Left lung (tissue), 10 donors: ENCODE data around the gene PLPP4. TPM values are rescaled to one million over a fixed set of nuclear protein-coding genes. Genes with fewer than 3 reads are reported as not detected.

Experiments used
- ATAC-seq: fragments of 200-7000 bp; cut with Tn5 transposase; one replicate; pipeline ENCODE4 v1.9.1; 2020; ENCODE audit warnings: moderate library complexity
- DNase-seq, 4 donors: peaks; one replicate each; pipeline ENCODE4 v3.0.0-alpha.2; 2013 to 2020
- H3K27ac ChIP-seq, 2 donors: fragments of 200-600 bp; sonication (generic) in 1 of 2; one replicate each; pipeline versions ENCODE4 v1.5.0 to v1.8.0; 2020 to 2021
- H3K27me3 ChIP-seq, 2 donors: fragments of 200-600 bp; sonication (generic) in 1 of 2; one replicate each; pipeline versions ENCODE4 v1.5.0 to v1.8.0; 2020 to 2021
- H3K36me3 ChIP-seq, 2 donors: fragments of 200-600 bp; sonication (generic) in 1 of 2; one replicate each; pipeline versions ENCODE4 v1.5.0 to v1.8.0; 2020 to 2021
- H3K4me1 ChIP-seq, 2 donors: fragments of 200-600 bp; one replicate each; pipeline ENCODE4 v1.8.0; 2021
- H3K4me3 ChIP-seq, 2 donors: fragments of 200-600 bp; sonication (generic) in 1 of 2; one replicate each; pipeline versions ENCODE4 v1.5.0 to v1.8.0; 2020 to 2021; ENCODE audit warnings: mild to moderate bottlenecking in 1 of 2
- H3K9me3 ChIP-seq, 2 donors: fragments of 200-600 bp; sonication (generic) in 1 of 2; one replicate each; pipeline versions ENCODE4 v1.5.0 to v1.8.0; 2020 to 2021
- CTCF ChIP-seq, 2 donors: fragments of 200-600 bp; sonication (generic) in 1 of 2; IDR thresholded peaks; one replicate each; pipeline versions ENCODE4 v1.5.0 to v1.8.0; 2021; ENCODE audit warnings: antibody characterized with exemption in 2 of 2
- intact Hi-C, 2 donors: fragments of 100-400 bp; cut with DNase I; formaldehyde crosslinking; loops; one replicate each; pipeline versions ENCODE4 v1.11.2 to v1.14.2; 2022
- polyA plus RNA-seq, 6 donors: library from polyadenylated mRNA; unstranded; fragments of 120-200 nt; gene quantifications; one replicate each; pipeline ENCODE4 v1.2.1, GENCODE V29; 2013; ENCODE audit not compliant: insufficient read length in 6 of 6
- total RNA-seq, 2 donors: library from RNA; stranded (reverse); fragmentation: NEBNext Ultra II Directional; extraction: Animal tissue kit (Norgen Biotek cat#: 25700); gene quantifications; one replicate each; pipeline ENCODE4 v1.2.1, GENCODE V29; 2021
- donor health status: DM: no; HTN: yes; CAD: no.
- donor health status: DM: no; HTN: no; CAD: no.

The PLPP4 gene
- total and polyA plus RNA-seq, 8 donors: 0.11 to 0.67 TPM; not detected in 6

GRCh38 chr10:120465138-120465537 is 8.1 kb downstream of the PLPP4 start:
- no peak overlapping the region for H3K27ac ChIP-seq
- H3K27me3 ChIP-seq: peaks cover 0 to 19% of the 10 kb centered on the region in 2 donors
- H3K36me3 ChIP-seq: no peaks in the 10 kb centered on the region
- no peaks in the 10 kb centered on the region for H3K4me1 ChIP-seq
- no peak overlapping the region for H3K4me3 ChIP-seq
- DNase-seq (no peak), ATAC-seq (no peak)
- no peaks in the 10 kb centered on the region for H3K9me3 ChIP-seq
- intact Hi-C loops: no loop called here
- TF ChIP-seq CTCF (IDR thresholded peaks at IDR 0.05): no peak

GRCh38 chr10:120466006-120466405 is 9.0 kb downstream of the PLPP4 start:
- Histone ChIP-seq H3K27me3 (peaks cover 0 to 10% of the 10 kb centered on the region in 2 donors), H3K36me3 (no peaks in the 10 kb centered on the region), H3K9me3 (peaks cover 0 to 5% of the 10 kb centered on the region in 2 donors), H3K4me1 (no peaks in the 10 kb centered on the region), H3K4me3 (no peak overlapping the region), H3K27ac (no peak overlapping the region)
- no peak for ATAC-seq
- DNase-seq: no peak
- intact Hi-C loops: no loop called here
- TF ChIP-seq CTCF (IDR thresholded peaks at IDR 0.05): no peak

GRCh38 chr10:120473593-120473992 is 16.6 kb downstream of the PLPP4 start:
- no peak for TF ChIP-seq CTCF (IDR thresholded peaks at IDR 0.05)
- H3K36me3 ChIP-seq: no peaks in the 10 kb centered on the region
- ATAC-seq (no peak), DNase-seq (no peak)
- no peaks in the 10 kb centered on the region for H3K4me1 ChIP-seq
- peaks cover 0 to 12% of the 10 kb centered on the region in 2 donors for H3K9me3 ChIP-seq
- H3K27ac ChIP-seq: no peak overlapping the region
- no peaks in the 10 kb centered on the region for H3K27me3 ChIP-seq
- intact Hi-C loops: no loop called here
- no peak overlapping the region for H3K4me3 ChIP-seq

GRCh38 chr10:120474956-120475355 is 17.9 kb downstream of the PLPP4 start:
- DNase-seq (no peak), ATAC-seq (no peak)
- intact Hi-C loops: no loop called here
- no peak for TF ChIP-seq CTCF (IDR thresholded peaks at IDR 0.05)
- Histone ChIP-seq H3K4me1 (no peaks in the 10 kb centered on the region), H3K27me3 (no peaks in the 10 kb centered on the region), H3K27ac (no peak overlapping the region), H3K9me3 (peaks cover 0 to 12% of the 10 kb centered on the region in 2 donors), H3K4me3 (no peak overlapping the region), H3K36me3 (no peaks in the 10 kb centered on the region)

DNA sequence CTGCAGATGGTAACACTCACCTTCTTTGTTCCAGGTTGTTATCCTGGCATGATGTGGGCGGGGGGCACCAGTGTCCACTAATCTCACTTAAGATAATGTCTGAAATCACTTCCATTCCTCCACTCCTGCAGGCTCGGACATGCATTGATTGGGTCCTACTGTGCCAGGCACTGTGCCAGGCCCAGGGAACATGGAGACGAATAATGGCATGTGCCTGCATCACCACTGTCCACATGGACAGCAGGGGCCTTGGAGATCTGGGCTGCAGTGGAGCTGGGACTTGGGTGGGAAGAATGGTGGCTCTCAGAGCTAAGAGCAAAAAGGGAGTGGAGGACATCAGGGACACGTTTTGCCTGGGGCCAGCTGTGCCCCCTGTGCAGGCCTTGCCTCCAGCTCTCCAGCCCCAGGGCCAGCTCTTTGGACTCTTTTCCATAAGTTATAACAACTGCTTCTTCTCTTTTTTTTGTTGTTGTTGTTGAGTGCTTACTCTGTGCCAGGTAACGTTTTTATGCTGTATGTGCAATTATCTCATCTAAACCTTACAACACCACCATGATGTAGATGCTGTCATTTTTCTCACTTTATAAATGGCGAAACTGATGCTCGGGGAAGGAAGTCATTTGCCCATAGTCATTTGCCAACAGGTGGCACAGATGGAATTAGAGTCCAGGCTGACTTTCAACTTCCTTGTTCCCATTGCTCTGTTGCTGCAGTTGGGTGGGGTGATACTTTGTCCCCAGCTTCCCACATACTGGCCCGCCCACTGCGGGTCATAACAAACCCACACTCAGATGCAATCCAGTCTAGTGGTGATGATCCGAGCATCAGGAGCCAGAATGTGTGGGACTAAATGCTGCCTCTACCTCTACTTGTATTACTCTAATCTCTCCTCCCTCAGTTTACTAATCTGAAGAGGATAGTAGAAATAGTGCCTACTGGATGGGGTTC is 19.1 kb downstream of the PLPP4 start:
- DNase-seq: no peak
- ATAC-seq: no peak
- Histone ChIP-seq H3K27ac (no peak overlapping the region), H3K36me3 (no peaks in the 10 kb centered on the region), H3K27me3 (no peaks in the 10 kb centered on the region), H3K9me3 (peaks cover 0 to 7% of the 10 kb centered on the region in 2 donors), H3K4me1 (no peaks in the 10 kb centered on the region), H3K4me3 (no peak overlapping the region)
- no peak for TF ChIP-seq CTCF (IDR thresholded peaks at IDR 0.05)
- intact Hi-C loops: no loop called here
